ENCODE results near the gene CYSRT1.

- peak; percentile 79 for TF ChIP-seq CTCF (conservative IDR thresholded peaks at IDR 0.05; ENCODE audit: low read length)
- TF ChIP-seq EZH2phosphoT487 (IDR thresholded peaks at IDR 0.05; ENCODE audit: borderline replicate concordance, low read depth, low read length) = no peak
Measured at GRCh38 chr9:137176302-137177182, 48.4 kb upstream of the CYSRT1 start.

Measured in OCI-LY7 (cell line).